Embryonic facial prominence (tissue), 1 donor: Measurements from ENCODE around the gene GNB1L.

ENCODE experiments used
- DNase-seq: peaks from one replicate; pipeline ENCODE4 v3.0.0-alpha.2; 2016; ENCODE audit errors: extremely low spot score

GNB1L gene

DNA sequence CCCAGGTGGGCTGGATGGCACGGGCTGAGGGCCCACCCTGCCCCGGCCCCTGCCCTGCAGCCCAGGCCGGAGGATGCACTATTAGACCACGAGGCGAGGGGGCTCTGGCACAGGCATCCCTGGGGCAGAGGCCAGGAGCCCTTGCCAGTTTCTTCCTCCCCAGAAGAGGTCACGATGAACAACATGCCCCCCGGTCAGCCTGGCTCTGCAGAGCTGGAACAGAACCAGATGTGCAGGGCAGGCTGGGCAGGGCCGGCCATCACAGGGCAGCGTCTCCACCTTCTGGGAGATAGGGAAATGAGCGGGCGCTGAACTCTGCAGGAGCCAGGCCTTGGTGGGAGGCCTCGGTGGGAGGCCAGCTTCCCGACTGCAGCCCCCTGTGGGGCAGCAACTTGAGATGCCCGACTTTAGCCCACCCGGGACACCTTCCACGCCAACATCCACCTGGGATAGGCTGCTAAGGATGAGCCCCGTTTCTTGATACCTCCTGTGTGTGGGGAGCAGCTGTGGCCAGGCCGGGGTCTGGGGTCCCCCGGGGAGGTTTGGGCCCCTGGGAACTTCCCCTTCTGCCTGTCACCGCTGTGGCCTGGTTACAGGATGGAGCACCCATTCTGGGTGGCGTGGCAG, 21.8 kb upstream of the GNB1L start:
- no peak for DNase-seq

DNA sequence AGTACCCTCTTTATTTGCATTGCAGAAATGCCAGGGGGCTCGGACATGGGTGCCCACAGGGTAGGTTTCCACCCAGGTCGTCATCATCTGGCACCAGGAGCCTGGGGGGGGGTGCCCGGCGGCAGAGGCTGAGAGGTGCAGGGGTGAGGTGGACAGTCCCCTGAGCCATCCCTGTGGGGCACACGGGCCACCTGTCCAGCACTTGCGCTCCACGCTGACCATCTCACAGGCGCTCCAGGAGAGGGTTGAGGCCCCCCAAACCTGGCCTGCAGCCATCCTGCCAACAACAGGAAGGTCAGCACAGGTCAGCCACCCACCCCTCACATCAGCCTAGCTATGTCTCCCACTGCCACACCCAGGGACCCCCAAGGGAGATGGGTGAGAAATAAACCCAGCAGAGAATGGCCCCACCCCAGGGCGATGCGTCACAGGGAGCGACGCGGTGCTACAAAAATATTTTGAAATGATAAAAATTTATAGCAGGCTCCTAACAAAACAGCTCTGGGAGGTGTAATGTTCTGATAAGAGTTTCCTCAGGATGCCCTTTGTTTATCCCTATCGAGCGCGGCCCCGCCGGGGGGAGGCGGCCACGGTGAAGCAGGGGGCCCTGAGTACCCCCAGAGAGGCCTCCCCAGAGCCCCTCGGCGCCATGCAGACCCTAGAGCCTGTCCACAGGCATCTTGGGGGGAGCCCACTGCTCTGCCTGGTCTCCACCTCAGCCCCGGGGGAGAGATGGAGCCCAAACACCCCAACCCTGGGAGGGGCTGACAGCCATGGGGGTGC, 21.0 kb upstream of the GNB1L start:
- DNase-seq: no peak

DNA sequence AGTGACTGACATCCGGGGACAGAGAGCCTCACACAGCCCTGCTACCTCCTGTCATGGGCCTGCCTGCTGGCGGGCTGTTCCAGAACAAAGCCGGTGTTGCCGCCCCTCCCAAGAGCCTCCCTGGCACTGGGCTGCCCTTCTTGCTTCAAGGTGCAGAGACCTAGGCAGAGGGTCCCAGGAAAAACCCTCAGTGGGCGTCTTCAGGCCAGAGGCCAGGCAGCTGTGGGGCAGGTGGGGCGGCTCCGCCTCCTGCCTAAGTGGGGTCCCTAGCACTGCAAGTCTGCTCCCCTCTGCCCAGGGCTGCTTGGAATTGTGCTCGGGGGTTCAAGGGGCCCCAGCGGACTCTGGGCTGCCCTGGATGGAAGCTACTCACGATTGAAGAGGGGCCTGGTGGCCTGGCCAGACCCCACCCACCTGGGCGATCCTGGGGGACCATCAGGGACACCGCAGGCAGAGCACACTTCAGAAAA, 20.4 kb upstream of the GNB1L start:
- no peak for DNase-seq

DNA sequence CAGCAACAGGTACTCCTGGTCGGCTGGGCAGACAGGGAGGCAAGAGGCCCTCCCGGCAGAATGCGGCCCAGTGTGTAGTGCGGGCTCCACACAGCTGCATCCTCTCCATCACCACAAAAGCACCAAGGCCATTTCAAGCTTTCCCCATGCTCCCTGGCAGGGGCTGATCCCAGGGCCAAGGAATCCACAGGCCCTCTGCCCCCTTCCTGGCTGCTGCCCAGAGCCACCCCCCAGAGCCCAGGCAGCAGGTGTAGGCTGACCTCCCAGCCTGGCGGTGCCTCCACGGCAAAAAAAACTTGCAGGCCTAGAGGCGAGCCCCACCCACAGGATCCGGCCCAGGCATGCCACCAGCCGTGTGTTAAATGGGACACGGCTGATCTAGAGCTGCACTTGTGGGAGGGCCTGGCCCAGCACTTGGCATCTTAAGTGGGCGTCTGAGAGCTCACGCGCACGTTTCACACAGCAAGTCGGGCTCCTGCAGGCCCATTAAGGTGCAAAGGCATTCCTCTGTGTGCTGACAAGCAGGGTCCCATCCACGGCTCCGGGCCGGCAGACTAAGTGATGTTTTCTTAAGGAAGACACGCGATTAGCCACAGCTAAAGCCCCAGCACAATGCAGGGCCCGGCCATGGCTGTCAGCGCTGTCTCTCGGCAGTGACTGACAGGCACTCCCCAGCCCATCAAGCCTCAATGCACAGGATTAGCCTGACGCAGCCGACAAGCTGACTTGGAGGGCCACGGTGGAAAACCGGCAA, 19.8 kb upstream of the GNB1L start:
- DNase-seq: no peak

DNA sequence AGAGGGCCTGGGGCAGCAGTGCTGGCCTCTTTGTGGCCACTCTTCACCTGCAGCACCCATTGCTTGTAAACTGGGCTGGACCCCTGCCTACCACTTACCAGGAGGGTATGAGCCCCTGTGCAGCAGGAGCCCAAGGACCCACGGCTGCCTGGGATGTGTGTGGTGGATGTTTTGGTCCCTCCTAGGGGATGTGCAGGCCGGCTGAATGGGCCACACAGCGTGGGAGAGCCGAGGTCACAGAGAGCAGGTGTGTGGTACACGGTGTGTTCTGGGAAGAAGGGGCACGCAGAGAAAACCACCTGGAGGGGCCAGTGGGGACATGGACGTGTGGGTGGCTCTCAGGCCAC, 19.3 kb upstream of the GNB1L start:
- no peak for DNase-seq

DNA sequence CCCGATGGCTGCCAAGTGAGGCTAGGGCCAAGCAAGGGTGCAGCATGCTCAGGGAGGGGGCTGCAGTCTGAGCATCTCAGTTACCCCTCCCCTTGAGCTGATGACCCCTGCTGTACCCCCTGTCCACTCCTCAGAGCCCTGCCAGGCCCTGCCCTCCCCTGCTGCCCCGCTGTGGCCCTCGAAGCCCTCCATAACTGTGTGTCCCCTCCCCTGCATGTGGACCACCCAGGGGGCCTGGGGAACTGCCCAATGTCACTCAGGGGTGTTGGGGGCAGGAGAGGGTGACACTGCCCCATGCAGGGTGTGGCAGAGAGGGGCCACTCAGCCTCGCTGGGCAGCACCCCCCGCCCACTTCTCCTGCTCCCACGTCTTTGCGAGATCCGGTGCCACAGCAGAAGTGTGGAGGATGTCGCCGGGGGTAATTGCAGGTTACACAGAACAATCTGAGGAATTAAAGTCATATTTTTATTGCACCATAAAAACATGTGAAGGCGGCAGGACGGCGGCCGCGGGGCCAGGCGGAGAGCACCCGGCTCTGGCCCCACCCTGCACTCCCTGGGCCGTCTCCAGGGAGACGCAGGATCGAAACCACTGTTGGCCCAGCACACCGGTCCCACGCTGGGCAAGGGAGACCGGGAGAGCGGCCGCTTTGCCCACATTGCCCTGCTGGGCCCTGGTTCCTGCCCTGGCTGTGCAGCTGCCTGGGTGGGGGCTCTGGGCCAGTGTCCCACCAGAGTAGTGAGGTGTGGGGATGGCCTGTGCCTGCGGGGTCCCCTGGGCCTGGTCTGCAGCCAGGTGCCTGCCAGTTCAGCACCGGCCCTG, 18.7 kb upstream of the GNB1L start:
- no peak for DNase-seq

DNA sequence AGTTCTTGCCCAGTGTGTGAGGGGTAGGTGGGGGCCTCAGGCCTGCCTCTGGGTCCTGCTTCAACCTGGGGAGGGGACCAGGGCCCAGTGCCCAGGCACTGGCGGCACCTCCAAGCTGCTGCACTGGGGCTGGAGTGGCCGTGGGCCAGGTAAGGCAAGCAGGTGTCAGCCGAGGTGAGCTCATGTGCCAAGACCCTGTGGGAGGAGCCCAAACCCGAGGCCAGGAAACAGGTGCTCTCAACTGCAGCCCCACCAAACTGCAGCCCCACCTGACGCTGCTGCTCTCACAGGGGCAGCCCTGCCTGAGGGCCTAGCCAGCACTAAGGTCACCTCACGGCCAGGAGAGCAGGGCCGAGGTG, 18.1 kb upstream of the GNB1L start:
- no peak for DNase-seq

DNA sequence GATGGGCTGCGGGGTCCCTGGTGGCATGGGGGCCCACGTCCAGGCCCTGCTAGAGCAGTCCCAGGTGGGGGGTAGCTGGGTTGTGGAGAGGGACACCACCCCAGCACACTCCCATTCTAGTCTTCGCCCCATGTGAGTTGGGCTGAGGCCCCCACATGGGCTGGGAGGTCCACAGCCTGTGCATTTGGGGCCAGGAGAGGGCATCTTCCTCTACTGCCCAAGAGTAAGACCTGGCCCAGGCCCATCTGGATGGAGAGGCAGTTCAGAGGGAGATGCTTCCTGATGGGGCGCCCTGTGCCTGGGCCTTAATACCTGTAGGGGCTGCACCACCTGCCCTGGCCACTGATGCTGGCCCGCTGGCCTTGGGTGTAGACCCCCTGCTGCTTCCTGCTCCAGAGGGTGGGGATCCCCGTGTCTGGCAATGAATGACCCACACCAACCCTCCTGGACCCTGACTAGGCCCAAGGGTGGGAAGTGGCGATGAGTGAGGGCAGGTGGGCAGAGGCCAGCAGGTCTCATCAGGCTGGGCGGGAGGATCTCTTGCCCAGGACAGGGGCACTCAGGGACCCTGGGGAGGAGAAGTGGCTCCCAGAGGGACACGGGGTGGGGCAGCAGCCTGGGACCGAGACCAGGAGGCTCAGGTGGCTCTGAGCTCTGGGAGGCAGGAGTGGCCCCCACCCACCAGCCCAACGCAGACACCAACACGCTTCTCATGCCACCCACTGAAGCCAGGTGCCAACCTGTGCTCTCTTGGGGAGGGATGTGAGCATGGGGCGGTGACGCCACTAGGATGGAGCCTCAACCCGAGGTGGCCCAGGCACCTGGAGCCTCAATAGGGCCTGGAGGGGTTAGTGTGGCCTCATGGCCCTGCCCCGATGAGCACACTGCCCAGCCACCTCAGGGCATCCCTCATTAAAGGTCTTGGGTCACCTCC, 17.4 kb upstream of the GNB1L start:
- DNase-seq: no peak

DNA sequence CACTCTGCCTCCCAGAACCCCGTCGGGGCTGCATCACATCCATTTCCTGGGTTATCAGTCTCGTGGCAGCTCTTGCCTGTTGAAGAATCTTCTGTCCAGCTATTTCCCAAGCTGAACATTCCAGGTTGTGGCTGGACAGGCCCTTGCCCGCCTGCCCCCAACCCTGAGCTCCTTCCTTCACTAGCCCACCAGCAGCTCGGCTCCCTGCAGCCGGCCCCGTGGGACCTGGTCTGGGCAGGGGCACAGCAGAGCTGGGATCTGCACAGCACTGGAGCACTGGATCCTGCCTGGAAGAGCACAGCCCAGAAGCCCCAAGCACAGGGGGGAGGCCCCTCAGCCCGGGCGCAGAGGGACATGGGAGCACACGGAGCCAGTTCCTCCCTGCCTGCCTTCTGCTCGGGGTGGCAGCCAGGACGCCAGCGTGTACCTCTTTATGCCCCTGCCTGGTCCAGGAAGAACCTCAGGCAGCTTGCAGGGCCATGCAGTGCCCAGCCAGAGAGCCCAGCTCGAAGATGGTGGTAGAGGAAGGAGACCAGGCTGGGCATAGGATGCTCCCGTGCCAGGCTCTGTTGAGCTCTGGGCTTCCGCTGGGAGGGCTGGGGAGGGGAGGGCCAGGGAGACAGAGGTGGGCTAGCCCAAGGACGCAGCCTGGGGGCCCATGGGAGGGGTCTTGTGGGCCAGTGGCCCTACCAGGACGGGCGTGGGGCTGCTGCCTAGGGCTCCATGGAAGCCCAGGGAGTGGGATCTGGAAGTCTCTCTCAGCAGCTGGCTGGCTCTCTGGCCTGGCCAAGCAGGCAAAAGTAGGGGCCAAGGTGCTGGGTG, 16.6 kb upstream of the GNB1L start:
- no peak for DNase-seq

DNA sequence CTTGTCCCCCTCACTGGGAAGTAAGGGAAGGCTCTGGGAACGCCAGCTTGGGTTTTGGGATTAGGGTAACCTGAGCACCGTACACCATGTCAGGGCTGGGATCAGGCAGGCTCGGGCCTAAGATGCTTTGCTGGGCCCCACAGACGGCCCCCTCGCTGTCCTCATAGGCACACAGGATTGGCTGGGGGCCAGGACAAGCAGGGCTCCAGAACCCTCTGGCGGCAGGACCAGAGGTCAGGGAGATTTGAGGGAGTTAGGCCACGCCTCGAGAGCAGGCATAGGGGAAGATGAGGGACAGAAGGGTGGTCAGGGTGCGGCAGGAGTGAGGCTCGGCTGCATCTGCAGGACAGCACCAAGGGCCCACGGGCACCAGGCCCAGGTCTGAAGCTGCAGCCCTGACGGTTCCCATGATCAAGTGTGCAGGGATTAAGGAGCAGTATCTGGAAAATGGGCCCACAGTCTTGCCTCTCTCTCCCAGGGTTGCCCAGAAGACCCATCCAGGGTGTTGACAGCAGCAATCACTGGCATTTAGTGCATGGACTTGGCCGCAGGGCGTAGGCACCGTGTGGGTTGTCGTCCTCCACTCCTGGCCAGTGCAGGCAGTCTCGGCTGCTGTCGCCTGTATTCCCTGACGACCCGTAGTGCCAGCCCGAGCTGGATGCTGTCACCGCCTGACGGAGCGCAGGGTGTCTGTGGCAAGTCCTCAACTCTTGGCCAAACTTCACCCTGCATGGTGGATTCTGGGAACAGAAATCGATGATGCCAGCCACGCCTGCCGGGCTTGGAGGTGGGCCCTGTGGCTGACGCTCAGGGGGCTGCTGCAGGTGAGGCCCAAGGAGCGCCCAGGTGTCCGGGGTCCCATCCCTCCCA, 15.7 kb upstream of the GNB1L start:
- DNase-seq: no peak

DNA sequence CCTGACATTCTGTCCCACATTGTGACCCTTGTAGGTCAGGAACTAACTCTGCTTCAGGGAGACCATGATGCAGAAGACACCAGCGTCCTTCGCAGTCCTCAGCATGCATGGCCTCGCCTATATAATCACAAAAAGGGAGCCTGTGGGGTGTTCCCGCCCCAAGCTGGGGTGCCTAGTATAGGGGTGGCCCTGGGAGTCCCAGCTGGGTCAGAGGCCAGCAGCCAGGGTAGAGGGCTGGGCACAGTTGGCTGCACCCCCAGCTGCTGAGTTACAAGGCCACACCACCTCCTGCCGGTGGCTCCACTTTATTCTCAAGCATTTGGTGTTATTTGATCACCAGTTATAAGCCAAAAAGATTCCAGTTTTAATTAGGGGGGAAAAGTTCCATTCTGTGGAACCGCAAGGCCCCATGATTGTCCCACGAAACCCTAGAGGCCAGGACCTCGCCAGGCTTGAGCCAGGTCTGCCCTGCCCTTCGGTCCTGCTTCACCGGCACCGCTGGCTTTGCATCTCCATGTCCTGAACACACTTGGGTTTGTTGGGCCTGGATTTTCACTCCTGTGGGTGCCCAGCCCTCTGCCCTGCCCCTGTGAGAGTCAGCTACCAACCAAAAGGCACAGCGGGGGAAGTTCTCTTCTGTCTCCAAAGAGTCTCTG, 15.0 kb upstream of the GNB1L start:
- no peak for DNase-seq

DNA sequence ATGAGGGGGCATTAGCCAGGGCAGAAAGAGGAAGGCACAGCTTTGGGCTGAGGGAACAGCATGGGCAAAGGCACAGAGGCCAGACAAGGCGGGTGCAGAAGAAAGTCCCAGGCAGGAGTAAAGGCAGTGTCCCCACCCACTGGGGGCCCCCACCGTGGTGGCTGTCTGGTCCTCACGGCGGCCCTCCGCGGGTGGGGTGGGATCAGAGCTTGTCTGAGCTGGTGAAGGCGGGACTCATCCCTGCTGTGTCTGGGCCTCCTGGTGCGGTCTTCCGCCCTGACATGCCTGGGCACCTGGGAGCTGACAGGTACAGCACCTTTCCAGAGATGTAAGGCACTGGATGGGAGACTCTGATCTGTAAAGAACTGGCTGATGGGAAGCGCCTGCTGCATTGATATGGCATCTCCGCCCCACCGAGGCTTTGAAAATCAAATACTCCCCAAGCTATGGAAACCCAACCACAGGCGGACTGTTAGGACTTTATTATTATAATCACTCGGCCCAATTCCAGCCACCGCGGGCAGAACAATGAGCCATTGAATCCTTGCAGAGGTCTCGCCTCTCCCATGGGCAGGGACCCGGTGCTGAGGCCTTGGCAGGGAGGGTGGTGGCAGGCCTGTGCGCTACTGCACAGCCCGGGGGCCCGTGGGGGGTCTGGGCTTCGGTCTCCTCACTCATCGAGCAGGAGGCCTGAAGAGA, 14.2 kb upstream of the GNB1L start:
- no peak for DNase-seq

DNA sequence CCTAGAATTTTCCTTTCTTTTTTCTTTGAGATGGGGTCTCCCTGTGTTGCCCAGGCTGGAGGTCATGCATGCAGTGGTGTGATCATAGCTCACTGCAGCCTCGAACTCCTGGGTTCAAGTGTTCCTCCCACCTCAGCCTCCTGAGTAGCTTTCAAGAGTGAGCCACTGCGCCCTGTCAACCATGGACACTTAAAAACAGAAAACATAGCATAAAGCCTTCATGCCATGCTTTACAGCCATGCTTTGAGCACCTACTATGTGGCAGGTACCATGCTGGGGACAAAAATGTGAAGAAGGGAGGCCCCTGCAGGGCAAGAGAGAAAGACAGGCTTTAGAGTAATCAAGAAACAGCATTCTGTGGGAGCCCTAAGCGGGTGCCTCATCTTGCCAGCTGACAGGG, 13.7 kb upstream of the GNB1L start:
- DNase-seq: no peak

DNA sequence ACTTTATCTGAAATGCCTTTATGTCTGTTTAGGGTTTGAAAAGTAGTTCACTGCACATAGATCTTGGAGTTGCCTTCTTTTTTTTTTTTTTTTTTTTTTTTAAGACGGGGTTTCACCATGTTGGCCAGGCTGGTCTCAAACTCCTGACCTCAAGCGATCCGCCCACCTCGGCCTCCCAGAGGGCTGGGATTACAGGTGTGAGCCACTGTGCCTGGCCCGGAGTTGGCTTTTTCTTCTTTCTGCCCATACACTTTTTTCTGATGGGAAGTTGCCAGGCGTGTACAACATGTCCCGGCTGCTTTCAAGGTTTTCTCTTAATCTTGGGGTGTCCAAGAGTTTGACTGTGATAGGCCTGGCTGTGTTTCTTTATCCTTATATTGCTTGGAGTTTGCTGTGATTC, 12.9 kb upstream of the GNB1L start:
- DNase-seq: no peak

DNA sequence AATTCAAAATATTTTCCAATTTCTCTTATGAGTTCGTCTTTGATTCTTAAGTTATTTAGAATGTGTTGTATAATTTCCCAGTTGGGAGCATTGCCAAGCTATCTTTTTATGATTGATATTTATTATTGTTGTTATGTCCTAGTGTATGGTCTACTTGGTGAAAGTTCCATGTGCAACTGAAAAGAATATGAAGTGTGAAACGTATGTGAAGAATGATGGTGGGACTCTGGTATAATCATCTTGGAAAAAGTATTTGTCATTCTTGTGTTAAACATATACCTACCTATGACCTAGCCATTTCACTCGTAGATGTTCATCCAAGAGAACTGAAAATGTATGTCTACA, 12.0 kb upstream of the GNB1L start:
- DNase-seq: no peak

DNA sequence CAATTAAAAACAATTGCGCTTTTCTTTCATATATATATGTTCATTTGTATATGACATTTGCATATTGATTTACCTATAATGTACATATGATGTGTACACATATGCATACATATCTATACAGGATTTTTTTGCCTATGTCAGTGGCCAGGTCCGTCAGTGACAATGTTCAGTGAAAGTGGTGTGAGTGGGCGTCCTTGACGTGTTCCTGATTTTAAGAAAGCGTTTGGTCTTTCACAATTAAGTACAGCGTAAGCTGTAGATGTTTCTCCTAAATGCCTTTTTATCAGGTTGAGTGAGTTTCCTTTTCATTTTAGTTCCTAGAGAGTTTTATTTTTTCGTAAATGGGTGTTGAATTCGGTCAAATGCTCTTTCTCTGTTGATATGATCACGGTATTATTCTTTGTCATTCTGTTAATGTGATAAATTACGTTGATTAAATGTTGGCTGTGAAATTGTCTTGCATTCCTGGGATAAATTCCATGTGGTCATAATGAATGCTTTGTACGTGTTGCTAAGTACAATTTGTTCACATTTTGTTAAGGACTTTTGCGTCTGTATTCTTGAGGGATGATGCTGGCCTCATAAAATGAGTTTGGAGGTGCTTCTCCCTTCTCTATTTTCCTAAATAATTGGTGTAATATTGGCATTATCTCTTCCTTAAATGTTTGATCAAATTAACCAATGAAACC, 10.6 kb upstream of the GNB1L start:
- no peak for DNase-seq

DNA sequence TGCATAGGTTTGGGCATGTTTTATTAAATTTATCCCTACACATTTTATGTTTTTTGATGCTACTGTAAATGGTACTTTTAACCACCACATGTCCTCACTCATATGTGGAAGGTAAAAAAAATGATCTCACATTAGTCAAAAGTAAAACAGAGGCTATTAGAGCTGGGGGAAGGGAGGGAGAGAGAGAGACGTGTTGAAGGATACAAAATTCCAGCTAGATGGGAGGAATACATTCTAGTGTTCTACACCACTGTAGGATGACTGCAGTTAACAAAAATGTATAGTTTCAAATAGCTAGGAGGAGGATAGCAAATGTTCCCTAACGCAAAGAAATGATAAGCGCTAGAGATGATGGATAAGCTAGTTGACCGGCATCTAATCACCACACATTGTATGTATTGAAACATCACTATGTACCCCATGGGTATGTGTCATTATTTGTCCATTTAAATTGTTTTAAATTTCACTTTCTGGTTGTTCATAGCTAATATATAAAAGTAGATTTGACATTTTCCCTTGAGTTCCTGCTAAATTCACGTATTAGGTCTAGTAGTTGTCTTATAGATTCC, 9.9 kb upstream of the GNB1L start:
- DNase-seq: no peak
